Loucy (cell line): Measurements from ENCODE around the gene STARD13.

ENCODE experiments used
- H2AFZ ChIP-seq: fragments of 200-600 bp; sonication (generic); 2 replicates; pipeline ENCODE4 v1.6.0; 2016; ENCODE audit warnings: antibody characterized with exemption, mild to moderate bottlenecking, low read length, moderate library complexity
- H3F3A ChIP-seq: fragments of 200-600 bp; 2 replicates; pipeline ENCODE4 v1.6.0; 2016; ENCODE audit warnings: antibody characterized with exemption, low read depth, mild to moderate bottlenecking
- H3K27me3 ChIP-seq: fragments of 200-600 bp; sonication (generic); 2 replicates; pipeline ENCODE4 v1.6.1; 2014; ENCODE audit warnings: low read length, mild to moderate bottlenecking; ENCODE audit not compliant: insufficient read depth, poor library complexity, severe bottlenecking
- H3K36me3 ChIP-seq: fragments of 200-600 bp; sonication (generic); 2 replicates; pipeline ENCODE4 v1.6.1; 2016; ENCODE audit warnings: low read length; ENCODE audit not compliant: insufficient read depth
- H3K4me1 ChIP-seq: fragments of 200-600 bp; sonication (generic); 2 replicates; pipeline ENCODE4 v1.5.1; 2014; ENCODE audit warnings: low read length, mild to moderate bottlenecking; ENCODE audit not compliant: insufficient read depth, poor library complexity, severe bottlenecking
- H3K4me2 ChIP-seq: fragments of 200-600 bp; sonication (generic); 2 replicates; pipeline ENCODE4 v1.6.0; 2014; ENCODE audit warnings: antibody characterized with exemption, low read length, low read depth, mild to moderate bottlenecking; ENCODE audit not compliant: poor library complexity, severe bottlenecking
- H3K4me3 ChIP-seq: fragments of 200-600 bp; sonication (generic); 2 replicates; pipeline ENCODE4 v1.5.1; 2014; ENCODE audit warnings: low read length, mild to moderate bottlenecking, mixed read lengths; ENCODE audit not compliant: poor library complexity, severe bottlenecking
- H3K79me2 ChIP-seq: fragments of 200-600 bp; sonication (generic); 2 replicates; pipeline ENCODE4 v1.6.1; 2014; ENCODE audit warnings: low read length; ENCODE audit not compliant: insufficient read depth
- H3K9ac ChIP-seq: fragments of 200-600 bp; sonication (generic); 2 replicates; pipeline ENCODE4 v1.6.0; 2014; ENCODE audit warnings: mild to moderate bottlenecking, low read depth, low read length, moderate library complexity; ENCODE audit not compliant: poor library complexity, severe bottlenecking
- H3K9me2 ChIP-seq: fragments of 200-600 bp; sonication (generic); replicated peaks from 2 replicates; pipeline ENCODE4 v1.6.1; 2016; ENCODE audit warnings: low read depth, low read length, mixed read lengths
- H3K9me3 ChIP-seq: fragments of 200-600 bp; sonication (generic); 2 replicates; pipeline ENCODE4 v1.6.1; 2014; ENCODE audit warnings: mild to moderate bottlenecking, antibody characterized with exemption, low read length, low read depth; ENCODE audit not compliant: insufficient read depth
- H4K20me1 ChIP-seq: fragments of 200-600 bp; sonication (generic); 2 replicates; pipeline ENCODE4 v1.6.0; 2014; ENCODE audit warnings: antibody characterized with exemption, low read length, mild to moderate bottlenecking; ENCODE audit not compliant: insufficient read depth, poor library complexity, severe bottlenecking
- CTCF ChIP-seq: fragments of 200-600 bp; sonication (generic); conservative IDR thresholded peaks from 2 replicates; pipeline ENCODE4 v1.5.1; 2014; ENCODE audit warnings: mild to moderate bottlenecking, antibody characterized with exemption, low read length
- EZH2phosphoT487 ChIP-seq: fragments of 200-600 bp; IDR thresholded peaks from 2 replicates; pipeline ENCODE4 v1.6.1; 2018; ENCODE audit warnings: antibody characterized with exemption, mild to moderate bottlenecking, moderate library complexity, borderline replicate concordance

Gene STARD13

GRCh38 chr13:33227927-33228647 lies 57.5 kb downstream of the STARD13 start:
- Histone ChIP-seq H3K4me1 (no peaks in the 10 kb centered on the region), H3K9me3 (no peaks in the 10 kb centered on the region; the same call in 1 of the 2 replicates), H3K79me2 (no peaks in the 10 kb centered on the region), H3K4me3 (no peak overlapping the region), H3K36me3 (no peaks in the 10 kb centered on the region), H3K27me3 (no peaks in the 10 kb centered on the region), H3K9ac (no peak overlapping the region), H3K9me2 (no peaks in the 10 kb centered on the region), H4K20me1 (no peaks in the 10 kb centered on the region), H3K4me2 (no peak overlapping the region), H2AFZ (no peak overlapping the region), H3F3A (no peaks in the 10 kb centered on the region)
- TF ChIP-seq EZH2phosphoT487 (no peak), CTCF (no peak)

- Histone ChIP-seq H3F3A (no peaks in the 10 kb centered on the region), H3K4me3 (no peak overlapping the region)
- TF ChIP-seq EZH2phosphoT487: no peak
- no peak for TF ChIP-seq CTCF
These were observed 60.9 kb downstream of the STARD13 start for GRCh38 chr13:33224686-33225085.

GRCh38 chr13:33224191-33224590 lies 61.4 kb downstream of the STARD13 start:
- no peaks in the 10 kb centered on the region for H3F3A ChIP-seq
- H3K27me3 ChIP-seq: no peaks in the 10 kb centered on the region
- TF ChIP-seq EZH2phosphoT487 (no peak), CTCF (no peak)

More at GRCh38 chr13:33224686-33225085, 60.9 kb downstream of the STARD13 start:
- Histone ChIP-seq H3K27me3 (no peaks in the 10 kb centered on the region), H3K4me1 (no peaks in the 10 kb centered on the region), H4K20me1 (no peaks in the 10 kb centered on the region), H3K9ac (no peak overlapping the region), H3K4me2 (no peak overlapping the region), H3K9me2 (no peaks in the 10 kb centered on the region), H3K36me3 (no peaks in the 10 kb centered on the region), H2AFZ (no peak overlapping the region), H3K79me2 (no peaks in the 10 kb centered on the region), H3K9me3 (no peaks in the 10 kb centered on the region)

More at GRCh38 chr13:33224191-33224590, 61.4 kb downstream of the STARD13 start:
- Histone ChIP-seq H3K4me2 (no peak overlapping the region), H4K20me1 (no peaks in the 10 kb centered on the region), H3K9me3 (no peaks in the 10 kb centered on the region), H3K4me3 (no peak overlapping the region), H3K4me1 (no peaks in the 10 kb centered on the region), H3K79me2 (no peaks in the 10 kb centered on the region), H3K9ac (no peak overlapping the region), H3K36me3 (no peaks in the 10 kb centered on the region), H2AFZ (no peak overlapping the region), H3K9me2 (no peaks in the 10 kb centered on the region)
